ENCODE data around the gene IL23R. TPM values are rescaled to one million over a fixed set of nuclear protein-coding genes. Genes with fewer than 3 reads are reported as not detected.

The IL23R gene
- under 1 TPM in 1 of 2 donors, not detected in 1; 0.26 TPM for total RNA-seq

GRCh38 chr1:67166196-67166595, at the start of gene IL23R:
TSS of gene IL23R (plus strand) at chr1:67166454. CDS start at chr1:67168121, 1,667 bp downstream.
- H3K36me3 ChIP-seq (replicated peaks in 1 of 2; ENCODE audit: insufficient read depth in 1 of 2, low read depth in 2 of 2) = no peaks in the 10 kb centered on the region
- TF ChIP-seq CTCF (IDR thresholded peaks at IDR 0.05) (no peak), POLR2A (IDR thresholded peaks at IDR 0.05) (no peak)
- H3K27ac ChIP-seq = no peak within 1 kb of the TSS
- no peak for DNase-seq
- intact Hi-C loops (cut with DNase I) = no loop called here
- ATAC-seq = no peak
- WGBS, 2 donors = 82 to 84% methylated on average over 4 of the region's 4 CpGs
- no peaks in the 10 kb centered on the region for H3K9me3 ChIP-seq
- peaks cover 28% of the 10 kb centered on the region for H3K4me1 ChIP-seq
- no peak within 1 kb of the TSS for H3K4me3 ChIP-seq
- no peaks in the 10 kb centered on the region for H3K27me3 ChIP-seq

GRCh38 chr1:67118191-67118590, 48.1 kb upstream of the IL23R start:
- no peak overlapping the region for H3K4me3 ChIP-seq
- no peaks in the 10 kb centered on the region for H3K4me1 ChIP-seq
- no peaks in the 10 kb centered on the region for H3K9me3 ChIP-seq
- intact Hi-C loops (cut with DNase I) = no loop called here
- H3K27me3 ChIP-seq = no peaks in the 10 kb centered on the region
- no peak for TF ChIP-seq CTCF (IDR thresholded peaks at IDR 0.05)
- TF ChIP-seq POLR2A (IDR thresholded peaks at IDR 0.05) = no peak
- no peak for ATAC-seq
- H3K27ac ChIP-seq = no peak overlapping the region
- no peaks in the 10 kb centered on the region for H3K36me3 ChIP-seq (replicated peaks in 1 of 2; ENCODE audit: insufficient read depth in 1 of 2, low read depth in 2 of 2)
- DNase-seq = no peak

- 59 to 67% methylated on average over 3 of the region's 3 CpGs for WGBS, 2 donors
- H3K4me1 ChIP-seq = no peaks in the 10 kb centered on the region
- TF ChIP-seq POLR2A (IDR thresholded peaks at IDR 0.05) = no peak
- TF ChIP-seq CTCF (IDR thresholded peaks at IDR 0.05) = no peak
- intact Hi-C loops (cut with DNase I) = no loop called here
- no peaks in the 10 kb centered on the region for H3K27me3 ChIP-seq
- DNase-seq = no peak
- no peaks in the 10 kb centered on the region for H3K36me3 ChIP-seq (replicated peaks in 1 of 2; ENCODE audit: insufficient read depth in 1 of 2, low read depth in 2 of 2)
- no peak overlapping the region for H3K4me3 ChIP-seq
- no peak overlapping the region for H3K27ac ChIP-seq
- no peaks in the 10 kb centered on the region for H3K9me3 ChIP-seq
- ATAC-seq = no peak
Observed at GRCh38 chr1:67118646-67119045, 47.6 kb upstream of the IL23R start.

- H3K27me3 ChIP-seq = no peaks in the 10 kb centered on the region
- H3K9me3 ChIP-seq = no peaks in the 10 kb centered on the region
- no peak overlapping the region for H3K4me3 ChIP-seq
- WGBS, 2 donors = 76 to 91% methylated on average over 4 of the region's 4 CpGs
- H3K4me1 ChIP-seq = peaks cover 4% of the 10 kb centered on the region
- intact Hi-C loops (cut with DNase I) = no loop called here
- H3K27ac ChIP-seq = no peak overlapping the region
- no peaks in the 10 kb centered on the region for H3K36me3 ChIP-seq (replicated peaks in 1 of 2; ENCODE audit: insufficient read depth in 1 of 2, low read depth in 2 of 2)
- DNase-seq (no peak), ATAC-seq (no peak)
- TF ChIP-seq POLR2A (IDR thresholded peaks at IDR 0.05) = no peak
- no peak for TF ChIP-seq CTCF (IDR thresholded peaks at IDR 0.05)
Observed at GRCh38 chr1:67120855-67121619, 45.2 kb upstream of the IL23R start.

- Histone ChIP-seq H3K4me1 (peaks cover 11% of the 10 kb centered on the region), H3K36me3 (replicated peaks in 1 of 2; ENCODE audit: insufficient read depth in 1 of 2, low read depth in 2 of 2) (no peaks in the 10 kb centered on the region), H3K27me3 (no peaks in the 10 kb centered on the region), H3K4me3 (no peak overlapping the region), H3K27ac (no peak overlapping the region), H3K9me3 (no peaks in the 10 kb centered on the region)
- ATAC-seq = peak; percentile 50
- DNase-seq = peak in 3 of 4 donors; percentile 24 to 40 (median 26)
- 59 to 63% methylated on average over 4 of the region's 4 CpGs for WGBS, 2 donors
- TF ChIP-seq POLR2A (IDR thresholded peaks at IDR 0.05) (no peak), CTCF (IDR thresholded peaks at IDR 0.05) (no peak)
- intact Hi-C loops (cut with DNase I) = no loop called here
Observed at GRCh38 chr1:67124455-67124854, 41.8 kb upstream of the IL23R start.
